GM19043 (cell line): ENCODE measurements around the gene PRRT2.
"Not testable (repeated sequence)": the region's sequence is repeated elsewhere in the genome, so short reads cannot be mapped to it uniquely, and the experiment has no call there.

Experiments used
- ATAC-seq: cut with Tn5 transposase; IDR thresholded peaks from one replicate; pipeline ENCODE4 v1.9.1; 2021; ENCODE audit warnings: low read depth; ENCODE audit not compliant: unreplicated experiment

Gene PRRT2

DNA sequence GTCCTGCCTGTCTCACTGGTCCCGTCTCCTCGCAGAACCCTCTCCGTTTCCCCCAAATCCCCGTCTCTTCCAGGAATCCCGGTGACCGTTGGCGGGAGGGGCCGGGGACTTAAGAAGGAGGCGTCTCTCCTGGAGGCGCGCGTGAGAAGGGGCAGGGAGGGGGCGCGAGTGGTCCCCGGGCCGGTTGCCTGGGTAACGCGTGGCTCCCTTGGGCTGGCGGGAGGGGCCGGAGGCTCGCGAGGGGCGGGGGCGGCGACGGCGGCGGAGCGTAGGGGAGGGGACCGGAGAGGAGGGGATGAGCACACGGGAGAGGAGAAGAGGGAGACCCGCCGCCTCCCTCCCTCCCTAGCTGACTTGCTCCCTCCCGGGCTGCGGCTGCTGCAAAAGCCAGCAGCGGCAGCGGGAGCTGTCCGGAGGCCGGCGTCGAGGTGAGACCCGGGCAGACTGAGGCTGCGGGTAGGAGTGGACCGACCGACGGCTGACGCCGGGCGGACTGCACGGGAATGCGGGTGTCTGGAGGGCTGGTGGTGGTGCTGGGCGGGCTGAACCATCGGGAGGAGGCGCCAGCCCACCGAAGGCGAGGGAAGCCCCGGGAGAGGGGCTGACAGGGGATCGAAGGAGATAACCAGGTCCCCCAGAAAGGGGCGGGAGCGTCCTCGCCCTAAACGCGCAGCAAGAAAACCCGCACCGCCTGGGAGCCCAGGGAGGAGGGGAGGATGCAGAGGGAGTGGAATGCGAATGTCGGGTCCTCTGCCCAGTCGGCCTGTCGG, at the start of gene PRRT2:
Gene PRRT2, plus strand, starts transcription at position 298 of the 770 bp plus-strand sequence. CDS start 862 bp downstream, outside the sequence.
- no peak for ATAC-seq

GRCh38 chr16:29763326-29763725, 48.7 kb upstream of the PRRT2 start:
- no peak for ATAC-seq

DNA sequence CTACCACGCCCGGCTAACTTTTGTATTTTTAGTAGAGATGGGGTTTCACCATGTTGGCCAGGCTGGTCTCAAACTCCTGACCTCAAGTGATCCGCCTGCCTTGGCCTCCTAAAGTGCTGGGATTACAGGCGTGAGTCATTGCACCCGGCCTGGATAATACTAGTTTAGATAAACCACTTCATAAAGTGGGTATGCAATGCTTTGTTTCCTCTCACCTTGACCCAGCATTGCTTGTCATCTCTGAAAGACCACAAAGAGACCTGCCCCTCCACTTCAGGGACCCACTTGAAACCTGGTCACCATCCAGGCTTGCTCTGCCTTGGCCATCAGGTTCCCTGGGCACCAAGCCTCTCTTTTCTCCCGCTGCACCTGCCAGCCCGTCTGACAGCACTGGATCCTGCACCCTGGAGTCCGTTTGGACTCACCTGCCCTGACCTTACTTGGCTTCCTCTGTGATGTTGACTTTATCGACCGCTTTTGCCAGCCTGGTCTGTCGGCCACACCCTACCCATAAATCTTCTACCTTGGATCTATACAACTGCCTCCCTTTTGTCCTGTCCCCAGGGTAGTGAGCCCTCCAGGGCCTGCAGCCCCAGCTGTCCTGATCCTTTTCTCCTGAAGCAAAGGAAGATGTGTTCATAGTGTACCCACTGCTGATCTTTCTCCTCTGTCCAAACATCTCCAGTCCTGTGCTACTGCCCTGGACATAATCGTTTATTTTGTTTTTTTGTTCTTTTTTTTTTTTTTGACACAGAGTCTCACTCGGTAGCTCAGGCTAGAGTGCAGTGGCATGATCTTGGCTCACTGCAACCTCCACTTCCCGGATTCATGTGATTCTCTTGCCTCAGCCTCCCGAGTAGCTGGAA, 46.6 kb upstream of the PRRT2 start:
- ATAC-seq, result no peak

- ATAC-seq, result no peak
Measured at GRCh38 chr16:29766571-29766970, 45.4 kb upstream of the PRRT2 start.

GRCh38 chr16:29767062-29767461, 44.9 kb upstream of the PRRT2 start:
- ATAC-seq, result no peak

GRCh38 chr16:29769507-29769906, 42.5 kb upstream of the PRRT2 start:
- no peak for ATAC-seq

DNA sequence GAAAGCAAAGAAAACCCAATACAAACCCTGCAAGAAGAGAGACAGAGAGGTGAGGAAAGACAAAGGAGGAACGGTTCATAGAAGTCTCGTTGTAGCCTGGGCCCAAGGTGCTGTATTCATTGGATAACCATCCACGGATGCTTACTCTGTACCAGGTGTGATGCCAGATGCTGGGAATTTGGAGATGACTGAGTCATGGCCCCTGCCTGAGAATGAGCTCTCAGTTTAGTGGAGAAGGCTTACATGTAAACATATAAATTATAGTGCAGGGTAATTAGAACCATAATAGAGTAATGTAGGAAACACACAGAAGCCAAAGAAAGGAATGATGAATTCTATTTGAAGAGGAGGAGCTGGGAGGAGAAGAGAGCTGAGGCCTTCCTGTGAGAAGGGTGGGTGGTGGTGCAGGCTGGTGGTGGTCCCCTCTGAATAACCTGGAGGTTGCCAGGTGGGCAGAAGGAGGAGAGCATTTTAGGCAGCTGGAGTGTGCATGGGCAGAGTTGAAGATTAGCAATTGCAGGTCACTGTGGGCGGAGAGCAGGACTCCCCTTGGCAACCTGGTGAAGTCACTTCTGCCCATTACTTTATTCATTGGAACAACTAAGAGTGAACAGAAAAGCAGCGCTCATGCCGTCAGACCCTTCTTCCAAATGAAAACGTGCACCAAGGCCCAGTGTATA, 41.6 kb upstream of the PRRT2 start:
- no peak for ATAC-seq

DNA sequence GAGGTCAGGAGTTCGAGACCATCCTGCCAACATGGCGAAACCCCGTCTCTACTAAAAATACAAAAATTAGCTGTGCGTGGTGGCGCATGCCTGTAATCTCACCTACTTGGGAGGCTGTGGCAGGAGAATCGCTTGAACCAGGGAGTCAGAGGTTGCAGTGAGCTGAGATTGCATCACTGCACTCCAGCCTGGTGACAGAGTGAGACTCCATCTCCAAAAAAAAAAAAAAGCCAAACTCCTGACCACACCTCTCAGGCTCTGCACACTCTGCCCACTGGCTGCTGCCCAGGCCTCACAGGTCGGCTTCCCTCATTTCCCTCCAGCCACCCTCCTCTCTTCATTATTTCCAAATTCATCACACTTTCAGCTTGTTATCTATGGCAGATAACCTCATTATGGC, 39.7 kb upstream of the PRRT2 start:
- not testable (repeated sequence) for ATAC-seq

DNA sequence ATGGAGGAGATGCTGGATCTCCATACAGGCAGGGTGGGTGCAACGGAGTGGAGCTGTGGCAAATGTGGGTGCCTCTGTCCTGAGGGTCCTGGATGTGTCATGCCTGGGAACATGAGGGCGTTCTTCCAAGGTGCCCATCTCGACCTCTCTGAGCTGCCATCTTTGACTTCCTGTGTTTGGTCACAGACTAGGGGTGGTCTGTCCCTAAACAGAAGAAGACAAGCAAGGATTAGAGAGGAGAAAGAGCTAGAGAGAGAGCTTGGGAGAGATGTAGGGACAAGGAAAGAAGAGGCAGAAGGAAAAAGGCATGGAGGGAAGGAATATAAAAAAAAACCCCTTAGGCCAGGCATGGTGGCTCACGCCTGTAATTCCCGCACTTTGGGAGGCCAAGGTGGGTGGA, 37.3 kb upstream of the PRRT2 start:
- ATAC-seq, result no peak

- no peak for ATAC-seq
Measured at GRCh38 chr16:29775742-29776408, 36.1 kb upstream of the PRRT2 start.

GRCh38 chr16:29777576-29778350, 34.2 kb upstream of the PRRT2 start, which contains the start of gene ZG16:
Gene ZG16 (plus strand): TSS chr16:29778256. CDS start chr16:29779267, 1,011 bp downstream.
- no peak for ATAC-seq

DNA sequence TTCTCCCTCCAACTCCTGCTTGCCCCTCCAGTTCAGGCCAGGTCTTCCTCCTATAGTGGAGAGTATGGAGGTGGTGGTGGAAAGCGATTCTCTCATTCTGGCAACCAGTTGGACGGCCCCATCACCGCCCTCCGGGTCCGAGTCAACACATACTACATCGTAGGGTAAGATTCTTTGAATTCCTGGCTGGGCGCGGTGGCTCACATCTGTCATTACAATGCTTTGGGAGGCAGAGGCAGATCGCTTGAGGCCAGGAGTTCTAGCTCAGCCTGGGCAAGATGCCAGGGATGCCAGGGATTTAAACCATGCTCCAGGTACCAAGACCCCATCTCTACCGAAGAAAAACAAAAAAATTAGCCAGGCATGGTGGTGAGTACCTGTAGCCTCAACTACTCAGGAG, 32.5 kb upstream of the PRRT2 start:
- no peak for ATAC-seq

- ATAC-seq, result not testable (repeated sequence)
Measured at GRCh38 chr16:29783094-29783953, 28.7 kb upstream of the PRRT2 start.

DNA sequence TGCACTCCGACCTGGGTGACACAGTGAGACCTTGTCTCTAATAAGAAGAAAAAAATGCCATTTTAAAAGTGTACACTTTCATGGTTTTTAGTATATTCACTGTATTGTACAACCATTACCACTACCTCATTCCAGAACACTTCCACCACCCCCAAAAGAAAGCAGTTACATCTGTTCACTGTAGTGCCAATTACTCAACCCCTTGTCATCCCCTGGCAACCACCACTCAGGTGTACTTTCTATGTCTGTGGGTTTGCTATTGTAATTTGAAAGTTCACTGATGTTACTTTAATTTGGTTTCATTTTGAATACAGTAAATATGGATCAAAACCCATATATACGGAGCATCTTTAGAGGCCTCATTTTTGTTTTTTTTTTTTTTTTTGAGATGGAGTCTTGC, 27.8 kb upstream of the PRRT2 start:
- ATAC-seq, result no peak

DNA sequence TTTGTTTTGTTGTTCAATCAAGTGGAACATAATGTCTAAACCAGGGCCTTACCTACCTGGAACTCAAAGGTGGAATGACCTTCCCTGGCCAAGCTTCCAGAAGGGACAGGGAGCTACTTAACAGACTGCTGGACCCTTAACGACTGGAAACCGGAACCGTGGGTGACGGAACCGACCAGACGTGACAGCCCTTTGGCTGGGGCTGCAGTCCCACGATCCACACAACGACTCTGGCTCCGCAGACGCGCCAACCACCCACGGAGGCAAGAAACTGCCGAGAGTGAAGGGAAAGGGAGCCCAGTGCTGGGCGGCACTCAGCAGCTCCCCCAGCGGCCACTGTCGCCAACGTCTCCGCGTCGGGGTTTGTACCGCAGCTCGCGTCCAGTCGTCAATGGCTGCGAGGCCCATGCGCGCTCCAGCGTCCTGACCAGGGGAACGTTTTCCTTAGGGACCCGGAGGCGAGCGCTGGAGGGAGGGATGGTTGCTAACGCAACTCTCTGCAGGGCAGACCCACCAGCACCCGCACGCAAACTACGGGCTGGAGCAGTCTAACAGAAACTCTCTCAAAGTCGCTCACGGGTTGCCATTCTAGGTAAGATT, 27.0 kb upstream of the PRRT2 start:
- ATAC-seq, result no peak

- not testable (repeated sequence) for ATAC-seq
Measured at GRCh38 chr16:29787155-29787554, 24.8 kb upstream of the PRRT2 start.

- ATAC-seq, result no peak
Measured at GRCh38 chr16:29789775-29790182, 22.2 kb upstream of the PRRT2 start.

GRCh38 chr16:29790183-29790948, 21.6 kb upstream of the PRRT2 start, which contains the start of gene KIF22:
Gene KIF22 (plus strand): TSS chr16:29790751. CDS start chr16:29790760, 9 bp downstream.
- peak; percentile 82 for ATAC-seq
